Measurements from ENCODE around the gene PPP1R14D.
A peak's percentile ranks its signal among the peaks of the same experiment; 100 is the strongest.

The PPP1R14D gene

DNA sequence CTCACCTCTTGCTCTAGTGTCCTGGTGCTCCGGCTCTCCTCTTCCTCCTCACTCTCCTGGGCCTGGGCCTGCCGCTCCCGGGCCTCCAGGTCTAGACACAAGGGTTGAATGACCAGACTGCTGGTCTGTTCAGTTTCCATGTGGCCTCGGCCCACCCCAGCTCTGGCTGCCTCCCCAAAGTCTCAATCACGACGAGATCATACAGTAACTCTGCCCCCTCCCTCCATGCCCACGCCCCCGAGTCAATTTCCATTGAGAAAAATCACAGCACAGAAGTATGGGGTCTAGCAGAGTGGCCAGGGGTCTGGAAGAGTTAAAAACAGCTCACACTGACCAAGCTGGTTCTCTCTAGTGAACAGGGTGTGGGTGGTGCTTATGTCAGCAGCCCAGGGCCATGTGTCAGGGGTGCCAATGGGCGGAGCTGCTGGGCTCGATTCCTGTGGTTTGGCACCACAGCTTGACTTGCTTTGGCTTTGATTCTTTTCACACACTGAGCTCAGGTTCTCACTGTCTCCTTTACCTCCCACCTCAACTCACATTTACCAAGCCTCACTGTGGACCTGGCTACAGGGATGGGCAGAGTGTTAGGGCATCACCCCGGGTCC, 51.9 kb downstream of the PPP1R14D start:
- DNase-seq: peak; percentile 51

GRCh38 chr15:40775740-40776536, 52.6 kb downstream of the PPP1R14D start:
- no peak for DNase-seq

DNA sequence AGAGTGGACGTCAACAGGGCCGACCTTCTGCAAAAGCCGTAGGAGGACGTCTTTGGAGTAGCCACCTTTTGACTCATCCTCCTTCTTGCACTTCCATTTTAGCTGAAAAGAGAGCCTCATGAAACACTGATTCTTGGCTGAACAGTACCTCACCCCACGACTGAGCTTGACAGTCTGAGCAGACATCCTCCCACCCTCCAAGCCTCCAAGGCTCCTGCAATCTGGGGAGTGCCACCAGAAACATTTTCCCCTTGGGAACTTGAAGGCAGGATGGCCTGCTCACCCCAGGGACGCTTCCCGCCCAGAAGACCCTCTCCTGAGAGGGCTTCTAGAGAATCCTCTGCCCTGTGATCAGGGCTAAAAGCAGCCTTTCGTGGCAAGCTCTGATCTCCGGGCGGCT, 53.5 kb downstream of the PPP1R14D start:
- DNase-seq: no peak

DNA sequence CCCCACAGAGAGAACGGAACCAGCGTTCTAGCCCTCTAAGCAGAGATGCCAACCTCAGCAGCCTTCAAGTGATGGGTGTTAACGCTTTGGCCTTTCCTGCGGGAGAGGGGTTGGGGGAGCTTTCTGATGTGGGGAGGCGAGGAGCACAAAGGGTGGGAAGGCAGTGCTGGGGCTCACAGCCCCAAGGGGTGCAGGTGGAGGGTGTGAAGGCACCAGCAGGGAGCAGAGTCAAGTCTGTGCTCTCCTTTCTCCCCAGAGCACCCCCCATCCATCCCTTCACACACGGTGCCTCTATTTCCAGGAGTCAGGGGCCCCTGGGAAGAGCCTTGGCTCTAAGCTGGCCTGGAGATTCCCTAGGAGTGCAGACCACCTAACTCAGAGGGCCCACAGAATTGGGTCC, 54.6 kb downstream of the PPP1R14D start:
- no peak for DNase-seq

DNA sequence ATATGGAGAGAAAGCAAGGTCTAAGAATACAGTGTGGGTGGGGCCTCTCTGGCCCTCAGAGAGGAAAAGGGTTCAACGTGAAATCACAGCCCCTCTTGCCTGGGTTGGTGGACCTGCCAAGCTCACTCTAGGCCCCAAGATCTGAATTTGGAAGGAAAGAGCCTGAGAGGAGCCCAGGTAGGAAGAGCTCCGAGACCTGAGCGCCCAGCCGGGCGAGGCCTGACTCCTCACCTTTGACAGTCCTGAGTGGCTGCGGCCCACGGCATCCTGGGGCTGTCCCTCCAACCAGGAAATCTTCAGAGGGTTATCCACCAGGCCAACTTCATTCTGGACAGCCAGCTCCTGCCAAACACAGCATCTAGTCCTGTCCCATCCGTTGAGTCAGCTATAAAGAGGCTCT, 55.0 kb downstream of the PPP1R14D start:
- no peak for DNase-seq

GRCh38 chr15:40772014-40772413, 56.5 kb downstream of the PPP1R14D start:
- no peak for DNase-seq

- DNase-seq: no peak
These were observed 57.3 kb downstream of the PPP1R14D start for GRCh38 chr15:40771242-40771641.

DNA sequence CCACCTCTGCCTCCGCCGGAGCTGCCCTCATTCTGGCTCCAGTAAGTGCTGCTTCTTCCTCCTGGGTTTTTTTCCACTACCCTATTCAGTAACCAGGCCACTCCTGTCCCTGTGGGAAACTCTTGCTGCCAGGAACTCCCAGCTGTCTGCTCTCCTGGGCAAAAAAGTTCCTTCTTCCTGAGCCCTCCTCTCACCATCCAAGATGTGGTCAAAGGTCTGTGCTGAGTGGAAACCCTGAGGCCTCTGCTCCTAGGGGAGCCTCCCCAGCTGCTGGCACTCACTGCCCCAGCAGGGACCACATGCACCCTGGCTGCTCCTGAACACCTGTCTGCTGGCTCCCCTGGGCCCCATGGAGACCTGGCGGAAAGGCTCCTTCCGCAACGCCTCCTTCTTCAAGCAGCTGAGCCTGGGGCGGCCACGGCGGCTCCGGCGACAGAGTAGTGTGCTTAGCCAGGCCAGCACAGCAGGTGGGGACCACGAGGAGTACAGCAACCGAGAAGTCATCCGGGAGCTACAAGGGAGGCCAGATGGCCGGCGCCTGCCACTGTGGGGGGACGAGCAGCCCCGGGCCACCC, 58.3 kb downstream of the PPP1R14D start:
- no peak for DNase-seq

DNA sequence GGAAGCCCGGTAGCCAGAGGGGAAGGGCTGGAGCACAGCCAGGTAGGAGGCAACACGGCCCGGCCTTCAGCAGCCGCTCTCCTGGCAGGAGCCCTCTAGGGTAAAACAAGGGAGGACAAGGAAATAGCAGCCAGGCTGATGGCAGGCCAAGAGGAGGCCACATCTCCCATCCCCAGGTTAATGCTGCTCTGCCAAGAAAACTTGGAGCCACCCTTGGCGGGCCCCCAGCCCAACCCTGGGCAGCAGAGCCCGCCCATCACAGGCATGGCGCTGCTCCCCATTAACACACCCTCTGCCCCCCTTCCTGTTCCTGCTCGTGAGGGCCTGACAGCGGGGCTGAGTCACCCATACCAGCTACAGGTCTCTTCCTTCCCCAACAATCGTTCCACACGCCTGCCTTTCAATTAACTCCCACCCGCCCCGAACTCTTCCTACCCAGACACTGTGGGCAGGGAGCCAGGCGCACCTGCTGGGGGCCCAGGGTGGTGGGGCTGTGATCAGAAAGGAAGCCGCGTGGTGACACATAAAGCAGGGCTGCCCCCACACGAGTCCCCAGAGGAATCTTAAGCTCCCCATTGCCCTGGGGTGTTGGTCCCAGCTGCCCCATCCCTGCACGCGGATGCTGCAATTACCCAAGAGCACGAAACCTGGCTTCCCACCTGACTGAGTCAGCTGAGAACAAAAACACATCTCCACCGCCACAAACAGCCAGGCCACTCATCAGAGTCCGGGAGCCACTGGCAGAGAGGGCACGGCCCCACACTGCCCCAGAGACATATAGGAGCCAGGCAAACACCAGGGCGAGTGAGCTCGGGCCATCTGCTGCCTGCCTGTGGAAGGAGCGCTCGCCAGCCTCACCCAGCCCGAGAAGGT, 59.0 kb downstream of the PPP1R14D start, which contains the start of gene C15orf62:
Gene C15orf62 (plus strand): TSS at position 707 of the 873 bp plus-strand sequence. CDS start 516 bp downstream, outside the sequence.
- peak; percentile 81 for DNase-seq

- no peak for DNase-seq
These were observed 59.8 kb downstream of the PPP1R14D start for GRCh38 chr15:40768521-40769273.

GRCh38 chr15:40767838-40768500, 60.5 kb downstream of the PPP1R14D start:
- no peak for DNase-seq

- DNase-seq: no peak
These were observed 61.3 kb downstream of the PPP1R14D start for GRCh38 chr15:40766906-40767837.

GRCh38 chr15:40766194-40766815, 62.2 kb downstream of the PPP1R14D start:
- DNase-seq: no peak

Data from activated CD8-positive, alpha-beta memory T cell treated with anti-CD3 and anti-CD28 coated beads, Interleukin-2, amount 50 U/mL, for 4 hours (primary cell).